ENCODE results near the gene DHX58.

DHX58 gene

DNA sequence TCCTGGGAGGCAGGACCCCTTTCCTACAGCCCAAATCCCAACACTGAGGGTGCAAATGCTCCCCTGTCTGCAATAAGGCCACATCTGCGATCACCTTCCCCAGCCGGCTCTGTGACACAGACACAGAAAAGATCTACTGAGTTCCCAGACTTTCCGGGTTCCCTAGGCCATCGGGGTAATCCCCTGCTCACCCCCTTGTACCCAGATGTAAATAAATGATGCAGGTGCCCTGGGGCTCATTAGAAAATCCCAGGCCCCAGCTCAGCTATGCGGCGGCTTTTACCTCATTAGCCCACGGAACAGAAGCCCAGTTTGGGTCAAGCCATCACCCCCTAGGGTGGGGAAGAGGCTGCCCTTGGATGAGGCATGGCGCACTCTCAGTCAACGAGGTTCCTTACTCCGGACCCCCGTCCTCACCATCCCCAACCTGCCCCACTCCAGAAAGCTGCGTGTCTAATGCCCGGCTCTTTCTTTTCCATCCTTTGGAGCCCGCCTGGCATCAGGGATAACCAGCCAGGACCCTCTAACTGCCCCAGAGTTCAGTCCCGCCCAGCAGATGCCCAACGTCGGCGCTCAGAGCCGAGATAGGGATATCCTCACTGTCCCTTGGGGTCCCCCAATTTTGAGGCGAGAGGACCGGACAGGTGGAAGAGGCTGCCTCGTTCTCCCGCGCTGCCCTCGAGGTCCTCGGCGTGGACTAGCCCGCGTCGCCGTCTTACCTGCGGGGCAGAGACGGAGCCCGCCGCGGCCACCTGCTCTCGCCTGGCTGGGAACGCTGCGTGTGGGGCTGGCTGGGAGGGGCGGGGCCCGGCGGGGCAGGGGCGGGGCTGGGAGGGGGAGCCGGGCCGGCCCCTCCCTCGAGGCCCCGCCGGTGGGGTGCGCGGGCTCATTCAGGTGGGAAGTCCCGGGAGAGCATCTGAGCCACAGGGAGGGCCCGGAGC lies 14.6 kb downstream of the DHX58 start, which contains the start of gene ZNF385C:
ZNF385C (minus strand) TSS at position 783 of the 941 bp plus-strand sequence. CDS start 35,417 bp downstream, outside the sequence.
- TF ChIP-seq CTCF (IDR thresholded peaks at IDR 0.05) (no peak), ZFX (IDR thresholded peaks at IDR 0.05; ENCODE audit: borderline replicate concordance) (no peak)
- no peak within 1 kb of the TSS for H3K27ac ChIP-seq

GRCh38 chr17:42096360-42097111 lies 16.0 kb downstream of the DHX58 start:
- no peak overlapping the region for H3K27ac ChIP-seq
- TF ChIP-seq ZFX (IDR thresholded peaks at IDR 0.05; ENCODE audit: borderline replicate concordance) (no peak), CTCF (IDR thresholded peaks at IDR 0.05) (no peak)

DNA sequence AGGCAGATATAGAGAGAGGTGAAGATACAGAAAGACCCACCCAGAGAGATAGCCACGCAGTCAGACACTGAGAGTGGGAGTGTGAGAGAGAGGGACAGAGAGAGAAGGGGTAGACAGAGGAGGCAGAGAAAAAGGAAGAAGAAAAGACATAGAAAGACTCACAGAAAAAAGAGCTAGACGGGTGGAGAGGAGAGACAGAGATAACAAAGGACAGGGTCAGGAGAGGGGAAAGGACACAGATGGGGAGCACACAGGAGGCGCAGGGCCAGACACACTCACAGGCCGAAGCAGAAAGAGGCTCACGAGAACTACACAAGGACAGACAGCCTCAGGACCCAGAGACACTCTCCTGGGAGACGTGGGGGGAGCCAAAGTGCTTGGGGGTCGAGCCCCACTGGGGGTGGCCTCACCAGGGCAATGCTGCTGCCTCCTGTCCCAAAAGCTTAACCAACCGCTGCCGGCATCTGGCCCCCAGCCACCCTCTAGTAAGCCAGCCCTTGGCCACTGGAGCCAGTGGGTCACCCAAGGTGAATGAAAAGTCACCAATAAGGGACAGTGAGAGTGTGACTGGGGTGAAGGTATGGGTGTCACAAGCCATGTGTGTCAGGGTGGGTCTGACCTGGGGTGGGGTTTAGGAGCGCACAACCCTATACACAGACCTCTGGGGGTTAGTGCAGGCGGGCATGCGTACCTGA lies 18.0 kb downstream of the DHX58 start:
- no peak overlapping the region for H3K27ac ChIP-seq
- no peak for TF ChIP-seq ZFX (IDR thresholded peaks at IDR 0.05; ENCODE audit: borderline replicate concordance)
- TF ChIP-seq CTCF (IDR thresholded peaks at IDR 0.05), result no peak

GRCh38 chr17:42092939-42093338 lies 19.6 kb downstream of the DHX58 start:
- TF ChIP-seq ZFX (IDR thresholded peaks at IDR 0.05; ENCODE audit: borderline replicate concordance), result no peak
- no peak for TF ChIP-seq CTCF (IDR thresholded peaks at IDR 0.05)
- H3K27ac ChIP-seq, result no peak overlapping the region

DNA sequence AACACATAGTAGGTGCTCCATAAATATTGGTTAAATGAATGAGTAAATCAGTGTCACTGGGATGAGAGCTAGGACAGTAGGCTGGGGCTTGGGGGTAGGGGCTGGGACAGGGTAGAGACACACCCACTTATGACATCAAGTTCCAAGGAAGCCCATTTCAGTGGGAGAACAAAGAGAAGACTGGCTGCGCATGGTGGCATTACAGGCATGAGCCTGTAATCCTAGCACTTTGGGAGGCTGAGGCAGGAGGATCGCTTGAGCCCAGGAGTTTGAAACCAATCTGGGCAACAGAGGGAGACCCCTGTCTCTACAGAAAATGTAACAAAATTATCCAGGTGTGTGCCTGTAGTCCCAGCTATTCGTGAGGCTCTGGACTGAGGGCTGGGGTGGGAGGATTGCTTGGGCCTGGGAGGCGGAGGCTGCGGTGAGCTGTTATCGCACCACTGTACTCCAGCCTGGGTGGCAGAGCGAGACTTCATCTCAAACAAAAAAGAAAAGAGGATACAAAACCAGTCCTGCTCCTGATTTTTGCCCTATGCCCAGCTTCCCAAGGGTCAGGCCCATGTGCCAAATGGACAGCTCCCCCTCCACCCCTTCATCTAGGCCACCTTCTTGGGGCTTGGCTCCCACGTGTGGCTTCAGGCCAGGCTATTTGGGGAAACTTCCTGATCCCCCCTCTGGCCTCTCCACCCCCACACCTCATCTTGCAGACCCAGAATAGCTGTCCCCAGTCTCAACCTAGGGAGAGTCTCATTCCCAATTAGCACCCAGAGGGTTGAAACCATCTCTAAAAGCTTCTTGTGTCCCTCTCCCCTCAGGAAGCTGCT lies 21.3 kb downstream of the DHX58 start:
- no peak for TF ChIP-seq CTCF (IDR thresholded peaks at IDR 0.05)
- TF ChIP-seq ZFX (IDR thresholded peaks at IDR 0.05; ENCODE audit: borderline replicate concordance), result no peak

GRCh38 chr17:42088736-42089135 lies 23.8 kb downstream of the DHX58 start:
- no peak for TF ChIP-seq CTCF (IDR thresholded peaks at IDR 0.05)
- no peak for TF ChIP-seq ZFX (IDR thresholded peaks at IDR 0.05; ENCODE audit: borderline replicate concordance)
- H3K27ac ChIP-seq, result no peak overlapping the region

More for the DNA sequence above, 21.3 kb downstream of the DHX58 start:
- H3K27ac ChIP-seq, result no peak overlapping the region

All from 22Rv1 (cell line).